Transverse colon (tissue), 4 donors: ENCODE measurements around the gene SPINT4. TPM values are rescaled to one million over a fixed set of nuclear protein-coding genes. Genes with fewer than 3 reads are reported as not detected.
"Not testable (repeated sequence)": the region's sequence is repeated elsewhere in the genome, so short reads cannot be mapped to it uniquely, and the experiment has no call there.

Experiments
- DNase-seq: peaks from one replicate; pipeline ENCODE4 v3.0.0-alpha.2; 2019
- H3K27ac ChIP-seq, 4 donors: fragments of 200-600 bp; sonication (generic); 2 replicates each; pipeline ENCODE4 v1.5.1; 2016 to 2018; ENCODE audit warnings: inconsistent platforms in 4 of 4
- H3K27me3 ChIP-seq: fragments of 200-600 bp; sonication (generic); 2 replicates; pipeline ENCODE4 v1.5.1; 2017; ENCODE audit warnings: inconsistent platforms
- H3K36me3 ChIP-seq, 4 donors: fragments of 200-600 bp; sonication (generic); 2 replicates each; pipeline ENCODE4 v1.5.1; 2017 to 2019; ENCODE audit warnings: inconsistent platforms in 4 of 4
- H3K4me1 ChIP-seq, 4 donors: fragments of 200-600 bp; sonication (generic); 2 replicates each; pipeline ENCODE4 v1.5.1; 2017 to 2020; ENCODE audit warnings: inconsistent platforms in 4 of 4
- H3K4me3 ChIP-seq, 4 donors: fragments of 200-600 bp; sonication (generic); 1 replicate in 1 of 4; 2 replicates in 3 of 4; pipeline versions ENCODE4 v1.5.1 to v1.6.1; 2017 to 2019; ENCODE audit warnings: inconsistent platforms in 4 of 4
- H3K9me3 ChIP-seq, 2 donors: fragments of 200-600 bp; sonication (generic); 2 replicates each; pipeline ENCODE4 v1.5.1; 2017 to 2019; ENCODE audit warnings: inconsistent platforms in 2 of 2
- CTCF ChIP-seq, 5 experiments: fragments of 200-600 bp in 3 of 5; fragments of 450-650 bp in 2 of 5; sonication (generic) in 3 of 5; IDR thresholded peaks; 1 replicate in 2 of 5; 2 replicates in 3 of 5; pipeline ENCODE4 v1.5.1; 2016 to 2017; ENCODE audit warnings: antibody characterized with exemption in 5 of 5, inconsistent platforms in 3 of 5, mild to moderate bottlenecking in 2 of 5, moderate library complexity in 1 of 5
- EP300 ChIP-seq: sonication (generic); formaldehyde crosslinking; IDR thresholded peaks from one replicate; pipeline ENCODE4 v1.6.1; 2017; ENCODE audit warnings: antibody characterized with exemption, low read depth
- POLR2A ChIP-seq: fragments of 450-650 bp; IDR thresholded peaks from one replicate; pipeline ENCODE4 v1.6.1; 2016; ENCODE audit warnings: antibody characterized with exemption, mild to moderate bottlenecking, moderate library complexity
- POLR2AphosphoS5 ChIP-seq, 3 donors: sonication (generic); formaldehyde crosslinking; IDR thresholded peaks; one replicate each; pipeline ENCODE4 v1.6.1; 2016; ENCODE audit warnings: antibody characterized with exemption in 3 of 3
- WGBS, 2 donors: methylation state at CpG; one replicate each; pipeline ENCODE4 v1.1.5; 2018; ENCODE audit warnings: low coverage in 1 of 2; 5-methylcytosine and 5-hydroxymethylcytosine counted together
- in situ Hi-C, 4 donors: fragments of 200-750 bp; cut with MboI; loops; one replicate each; pipeline versions ENCODE4 v1.15.0 to v1.15.1; 2017; ENCODE audit warnings: low sequenced_read_pairs in 3 of 4, low pct_ligation_motif_present in 1 of 4, low pct_unique_long_range_greater_than_20kb in 1 of 4
- intact Hi-C: fragments of 100-400 bp; cut with DNase I; formaldehyde crosslinking; loops from one replicate; pipeline ENCODE4 v1.15.1; 2023; ENCODE audit warnings: low total_unique reads
- total RNA-seq, 4 donors: library from RNA; depleted of rRNA; stranded (reverse); fragments of >200 nt; gene quantifications; one replicate each; pipeline ENCODE4 v1.1.0, GENCODE V29; 2016

SPINT4 gene
- total RNA-seq, 4 donors from 2014 or later: not detected

- H3K9me3 ChIP-seq: peaks cover 0 to 3% of the 10 kb centered on the region in 2 donors
- no peak for DNase-seq
- in situ Hi-C loops (loop anchor here in 3 of 4 donors (25.0 kb wide), 4 partner anchors 171 to 446 kb away; partner anchors contain the start of genes EPPIN (in 2 of the 3), WFDC6 (in 2 of the 3), MATN4 (in 1 of the 3) and RBPJL (in 1 of the 3)), intact Hi-C loops (no loop called here)
- no peak overlapping the region for H3K4me3 ChIP-seq
- no peaks in the 10 kb centered on the region for H3K27me3 ChIP-seq
- no peak for TF ChIP-seq POLR2AphosphoS5 (IDR thresholded peaks at IDR 0.05)
- no peak for TF ChIP-seq CTCF (IDR thresholded peaks at IDR 0.05)
- TF ChIP-seq POLR2A: no peak
- no peak for TF ChIP-seq EP300
- H3K27ac ChIP-seq: no peak overlapping the region
- no peaks in the 10 kb centered on the region for H3K36me3 ChIP-seq
- H3K4me1 ChIP-seq: no peaks in the 10 kb centered on the region
- 91% methylated on average over 4 of the region's 4 CpGs; no CpG with 5 or more reads in 1 of the 2 donors for WGBS, 2 donors
These were observed 35.9 kb downstream of the SPINT4 start for GRCh38 chr20:45758096-45758495.

GRCh38 chr20:45759921-45760320 is 37.8 kb downstream of the SPINT4 start:
- intact Hi-C loops, H3K27me3 ChIP-seq, H3K36me3 ChIP-seq, H3K4me1 ChIP-seq, DNase-seq, H3K4me3 ChIP-seq, H3K9me3 ChIP-seq, H3K27ac ChIP-seq: not testable (repeated sequence)
- in situ Hi-C loops: loop anchor here in 3 of 4 donors (25.0 kb wide), 4 partner anchors 173 to 448 kb away; partner anchors contain the start of genes EPPIN (in 2 of the 3), WFDC6 (in 2 of the 3), MATN4 (in 1 of the 3) and RBPJL (in 1 of the 3)
- 65 to 91% methylated on average over 4 to 8 of the region's 8 CpGs for WGBS, 2 donors

GRCh38 chr20:45761966-45762365 is 39.8 kb downstream of the SPINT4 start:
- H3K36me3 ChIP-seq, H3K4me3 ChIP-seq, H3K9me3 ChIP-seq, DNase-seq, H3K27me3 ChIP-seq, intact Hi-C loops, H3K4me1 ChIP-seq, H3K27ac ChIP-seq: not testable (repeated sequence)
- WGBS, 2 donors: 90 to 100% methylated on average over 2 to 12 of the region's 12 CpGs
- in situ Hi-C loops: loop anchor here in 3 of 4 donors (25.0 kb wide), 4 partner anchors 175 to 450 kb away; partner anchors contain the start of genes EPPIN (in 2 of the 3), WFDC6 (in 2 of the 3), MATN4 (in 1 of the 3) and RBPJL (in 1 of the 3)

- H3K27ac ChIP-seq, H3K9me3 ChIP-seq, H3K4me1 ChIP-seq, H3K4me3 ChIP-seq, DNase-seq, intact Hi-C loops, H3K27me3 ChIP-seq, H3K36me3 ChIP-seq: not testable (repeated sequence)
- in situ Hi-C loops: loop anchor here in 3 of 4 donors (25.0 kb wide), 4 partner anchors 177 to 452 kb away; partner anchors contain the start of genes EPPIN (in 2 of the 3), WFDC6 (in 2 of the 3), MATN4 (in 1 of the 3) and RBPJL (in 1 of the 3)
- 73 to 88% methylated on average over 9 to 13 of the region's 13 CpGs for WGBS, 2 donors
These were observed 42.6 kb downstream of the SPINT4 start for GRCh38 chr20:45764618-45765282.

- H3K4me3 ChIP-seq: no peak overlapping the region
- no peaks in the 10 kb centered on the region for H3K27me3 ChIP-seq
- intact Hi-C loops (no loop called here), in situ Hi-C loops (loop anchor here in 3 of 4 donors (25.0 kb wide), 4 partner anchors 178 to 453 kb away; partner anchors contain the start of genes EPPIN (in 2 of the 3), WFDC6 (in 2 of the 3), MATN4 (in 1 of the 3) and RBPJL (in 1 of the 3))
- no peaks in the 10 kb centered on the region for H3K9me3 ChIP-seq
- no peak for DNase-seq
- H3K27ac ChIP-seq: no peak overlapping the region
- WGBS, 2 donors: 75 to 83% methylated on average over 2 to 4 of the region's 4 CpGs
- no peaks in the 10 kb centered on the region for H3K4me1 ChIP-seq
- H3K36me3 ChIP-seq: no peaks in the 10 kb centered on the region
- TF ChIP-seq CTCF (IDR thresholded peaks at IDR 0.05) (no peak), POLR2A (no peak)
These were observed 43.2 kb downstream of the SPINT4 start for GRCh38 chr20:45765307-45765875.
